GM23338 (cell line): ENCODE data around the gene KAZN. TPM values are rescaled to one million over a fixed set of nuclear protein-coding genes. Genes with fewer than 3 reads are reported as not detected.

Experiments used
- ATAC-seq: fragments of 200-7000 bp; cut with Tn5 transposase; 3 replicates; pipeline ENCODE4 v1.9.1; 2020
- DNase-seq: peaks from one replicate; pipeline ENCODE4 v3.0.0-alpha.2; 2015; ENCODE audit warnings: low spot score
- H2AFZ ChIP-seq: fragments of 200-600 bp; sonication (generic); 2 replicates; pipeline ENCODE4 v1.8.0; 2016; ENCODE audit warnings: antibody characterized with exemption, mild to moderate bottlenecking, moderate library complexity
- H3F3A ChIP-seq: fragments of 200-600 bp; sonication (generic); replicated peaks from 2 replicates; pipeline ENCODE4 v1.8.0; 2017; ENCODE audit warnings: antibody characterized with exemption, mixed run types, low read depth
- H3K27ac ChIP-seq: fragments of 200-600 bp; sonication (generic); 2 replicates; pipeline ENCODE4 v1.6.1; 2016; ENCODE audit warnings: low read depth
- H3K27me3 ChIP-seq: fragments of 200-600 bp; sonication (generic); 2 replicates; pipeline ENCODE4 v1.8.0; 2016; ENCODE audit warnings: mild to moderate bottlenecking, mixed run types, moderate library complexity; ENCODE audit not compliant: insufficient read depth
- H3K36me3 ChIP-seq: fragments of 200-600 bp; sonication (generic); 2 replicates; pipeline ENCODE4 v1.8.0; 2016; ENCODE audit warnings: mild to moderate bottlenecking; ENCODE audit not compliant: insufficient read depth
- H3K4me1 ChIP-seq: fragments of 200-600 bp; sonication (generic); 2 replicates; pipeline ENCODE4 v1.8.0; 2016; ENCODE audit warnings: mild to moderate bottlenecking, moderate library complexity; ENCODE audit not compliant: insufficient read depth
- H3K4me2 ChIP-seq: fragments of 200-600 bp; sonication (generic); 2 replicates; pipeline ENCODE4 v1.7.1; 2017; ENCODE audit warnings: mixed run types
- H3K4me3 ChIP-seq: fragments of 200-600 bp; sonication (generic); 2 replicates; pipeline ENCODE4 v1.6.1; 2016; ENCODE audit warnings: mixed run types
- H3K79me2 ChIP-seq: fragments of 200-600 bp; sonication (generic); replicated peaks from 2 replicates; pipeline ENCODE4 v1.8.0; 2017; ENCODE audit warnings: mild to moderate bottlenecking; ENCODE audit not compliant: insufficient read depth
- H3K9me2 ChIP-seq: fragments of 200-600 bp; sonication (generic); 2 replicates; pipeline ENCODE4 v1.8.0; 2017; ENCODE audit not compliant: insufficient read depth
- H4K20me1 ChIP-seq: fragments of 200-600 bp; sonication (generic); replicated peaks from 2 replicates; pipeline ENCODE4 v1.8.0; 2017; ENCODE audit warnings: mild to moderate bottlenecking; ENCODE audit not compliant: insufficient read depth
- H3K27ac Mint-ChIP-seq: 2 replicates; pipeline ENCODE4 v1.8.0; 2020; ENCODE audit warnings: inconsistent platforms, mild to moderate bottlenecking, moderate library complexity, mixed read lengths
- H3K27me3 Mint-ChIP-seq: 3 replicates; pipeline ENCODE4 v1.8.0; 2022; ENCODE audit warnings: low read depth, mild to moderate bottlenecking, moderate library complexity, mixed read lengths, inconsistent platforms; ENCODE audit not compliant: insufficient read depth, poor library complexity
- H3K36me3 Mint-ChIP-seq: 3 replicates; pipeline ENCODE4 v1.8.0; 2021; ENCODE audit warnings: low read depth, mild to moderate bottlenecking, inconsistent platforms, moderate library complexity, mixed read lengths
- H3K4me1 Mint-ChIP-seq: 3 replicates; pipeline ENCODE4 v1.8.0; 2020; ENCODE audit warnings: mild to moderate bottlenecking, inconsistent platforms, mixed read lengths
- H3K4me3 Mint-ChIP-seq: 3 replicates; pipeline ENCODE4 v1.8.0; 2021; ENCODE audit warnings: moderate library complexity, mild to moderate bottlenecking, inconsistent platforms, mixed read lengths
- H3K9me3 Mint-ChIP-seq: 3 replicates; pipeline ENCODE4 v1.8.0; 2020; ENCODE audit warnings: moderate library complexity, mild to moderate bottlenecking, inconsistent platforms, mixed read lengths
- CREB1 ChIP-seq: fragments of 250-450 bp; sonication (Bioruptor Pico); IDR thresholded peaks from 2 replicates; pipeline ENCODE4 v1.5.0; 2020; ENCODE audit warnings: low read depth, mild to moderate bottlenecking, moderate library complexity
- EZH2phosphoT487 ChIP-seq: fragments of 200-600 bp; sonication (generic); IDR thresholded peaks from one replicate; pipeline ENCODE4 v1.8.1; 2018; ENCODE audit warnings: antibody characterized with exemption; ENCODE audit not compliant: unreplicated experiment
- JUNB ChIP-seq: IDR thresholded peaks from one replicate; pipeline ENCODE4 v1.6.1; 2016; ENCODE audit warnings: antibody characterized with exemption; ENCODE audit not compliant: unreplicated experiment
- POLR2AphosphoS5 ChIP-seq: IDR thresholded peaks from 2 replicates; pipeline ENCODE4 v1.6.1; 2016; ENCODE audit warnings: antibody characterized with exemption, low read depth
- STAT1 ChIP-seq: IDR thresholded peaks from one replicate; pipeline ENCODE4 v1.6.1; 2016; ENCODE audit warnings: antibody characterized with exemption; ENCODE audit not compliant: unreplicated experiment
- ZNF114 ChIP-seq: fragments of 250-450 bp; sonication (Bioruptor Pico); IDR thresholded peaks from 2 replicates; pipeline ENCODE4 v1.5.0; 2020; ENCODE audit warnings: mild to moderate bottlenecking, moderate library complexity
- polyA plus RNA-seq: library from polyadenylated mRNA; unstranded; fragments of >200 nt; fragmentation: Nextera tagmentation; extraction: Ambion mirVana; gene quantifications from 2 replicates; pipeline ENCODE4 v1.2.1, GENCODE V29; 2016
- total RNA-seq: library from RNA; depleted of rRNA; stranded (reverse); fragments of >200 nt; shearing (Covaris generic); gene quantifications from 2 replicates; pipeline ENCODE4 v1.2.3, GENCODE V29; 2014
- TF ChIP-seq, protein P1 (sequence below): IDR thresholded peaks from one replicate; pipeline ENCODE4 v1.6.1; 2018; ENCODE audit warnings: antibody characterized with exemption; ENCODE audit not compliant: unreplicated experiment
- TF ChIP-seq, protein P2 (sequence below), 2 experiments: fragments of 200-600 bp in 1 of 2; sonication (generic) in 1 of 2; conservative IDR thresholded peaks; 2 replicates each; pipeline versions ENCODE4 v1.5.1 to v1.6.1; 2016 to 2017; ENCODE audit warnings: antibody characterized with exemption in 2 of 2, low read depth in 2 of 2, mild to moderate bottlenecking in 2 of 2, moderate library complexity in 1 of 2
- TF ChIP-seq, protein P3 (sequence below): IDR thresholded peaks from 2 replicates; pipeline ENCODE4 v1.6.1; 2016; ENCODE audit warnings: antibody characterized with exemption

Gene KAZN
- total and polyA plus RNA-seq, 2 experiments from 2014 or later = 9.9 to 15.0 TPM

DNA sequence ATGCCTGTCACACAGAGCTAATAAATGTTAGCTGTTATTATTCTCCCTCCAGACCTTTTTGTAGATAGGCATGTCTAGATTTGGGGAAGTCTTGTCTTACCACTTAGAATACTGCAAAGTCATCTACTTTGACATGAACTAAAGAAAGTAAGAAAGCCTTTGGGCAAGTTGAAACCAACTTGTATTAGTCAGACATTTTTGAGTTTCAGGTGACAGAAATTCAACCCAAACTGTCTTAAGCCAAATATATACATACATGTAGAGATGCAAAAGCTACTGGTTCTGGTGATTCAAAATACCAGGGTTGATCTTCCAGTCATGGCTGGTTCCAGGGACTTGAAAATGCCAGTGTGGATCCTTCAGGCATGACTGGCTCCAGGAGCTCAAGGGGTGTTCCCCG is 278.3 kb downstream of the KAZN start:
- Mint-ChIP-seq H3K27ac (no peak overlapping the region), H3K4me1 (peaks cover 18% of the 10 kb centered on the region), H3K27me3 (peaks cover 3% of the 10 kb centered on the region), H3K9me3 (no peaks in the 10 kb centered on the region), H3K36me3 (no peaks in the 10 kb centered on the region), H3K4me3 (no peak overlapping the region)
- H3K36me3 ChIP-seq = no peaks in the 10 kb centered on the region
- peaks cover 17% of the 10 kb centered on the region for H3K4me1 ChIP-seq
- DNase-seq (no peak), ATAC-seq (no peak)
- H3K27me3 ChIP-seq = no peaks in the 10 kb centered on the region
- H3K4me2 ChIP-seq = peak overlapping the region; percentile 62; the same call in 1 of the 2 replicates
- no peaks in the 10 kb centered on the region for H3K79me2 ChIP-seq
- no peak overlapping the region for H2AFZ ChIP-seq
- 0 out of 2 replicates have a peak, but pooled peaks cover 4% of the 10 kb centered on the region for H3F3A ChIP-seq
- H3K9me2 ChIP-seq = peaks cover 12% of the 10 kb centered on the region
- H4K20me1 ChIP-seq = no peaks in the 10 kb centered on the region
- no peak overlapping the region for H3K4me3 ChIP-seq
- TF ChIP-seq STAT1 (no peak), POLR2AphosphoS5 (no peak), EZH2phosphoT487 (no peak), JUNB (no peak)
- TF ChIP-seq, protein P1, sequence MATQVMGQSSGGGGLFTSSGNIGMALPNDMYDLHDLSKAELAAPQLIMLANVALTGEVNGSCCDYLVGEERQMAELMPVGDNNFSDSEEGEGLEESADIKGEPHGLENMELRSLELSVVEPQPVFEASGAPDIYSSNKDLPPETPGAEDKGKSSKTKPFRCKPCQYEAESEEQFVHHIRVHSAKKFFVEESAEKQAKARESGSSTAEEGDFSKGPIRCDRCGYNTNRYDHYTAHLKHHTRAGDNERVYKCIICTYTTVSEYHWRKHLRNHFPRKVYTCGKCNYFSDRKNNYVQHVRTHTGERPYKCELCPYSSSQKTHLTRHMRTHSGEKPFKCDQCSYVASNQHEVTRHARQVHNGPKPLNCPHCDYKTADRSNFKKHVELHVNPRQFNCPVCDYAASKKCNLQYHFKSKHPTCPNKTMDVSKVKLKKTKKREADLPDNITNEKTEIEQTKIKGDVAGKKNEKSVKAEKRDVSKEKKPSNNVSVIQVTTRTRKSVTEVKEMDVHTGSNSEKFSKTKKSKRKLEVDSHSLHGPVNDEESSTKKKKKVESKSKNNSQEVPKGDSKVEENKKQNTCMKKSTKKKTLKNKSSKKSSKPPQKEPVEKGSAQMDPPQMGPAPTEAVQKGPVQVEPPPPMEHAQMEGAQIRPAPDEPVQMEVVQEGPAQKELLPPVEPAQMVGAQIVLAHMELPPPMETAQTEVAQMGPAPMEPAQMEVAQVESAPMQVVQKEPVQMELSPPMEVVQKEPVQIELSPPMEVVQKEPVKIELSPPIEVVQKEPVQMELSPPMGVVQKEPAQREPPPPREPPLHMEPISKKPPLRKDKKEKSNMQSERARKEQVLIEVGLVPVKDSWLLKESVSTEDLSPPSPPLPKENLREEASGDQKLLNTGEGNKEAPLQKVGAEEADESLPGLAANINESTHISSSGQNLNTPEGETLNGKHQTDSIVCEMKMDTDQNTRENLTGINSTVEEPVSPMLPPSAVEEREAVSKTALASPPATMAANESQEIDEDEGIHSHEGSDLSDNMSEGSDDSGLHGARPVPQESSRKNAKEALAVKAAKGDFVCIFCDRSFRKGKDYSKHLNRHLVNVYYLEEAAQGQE = no peak
- TF ChIP-seq, protein P2, sequence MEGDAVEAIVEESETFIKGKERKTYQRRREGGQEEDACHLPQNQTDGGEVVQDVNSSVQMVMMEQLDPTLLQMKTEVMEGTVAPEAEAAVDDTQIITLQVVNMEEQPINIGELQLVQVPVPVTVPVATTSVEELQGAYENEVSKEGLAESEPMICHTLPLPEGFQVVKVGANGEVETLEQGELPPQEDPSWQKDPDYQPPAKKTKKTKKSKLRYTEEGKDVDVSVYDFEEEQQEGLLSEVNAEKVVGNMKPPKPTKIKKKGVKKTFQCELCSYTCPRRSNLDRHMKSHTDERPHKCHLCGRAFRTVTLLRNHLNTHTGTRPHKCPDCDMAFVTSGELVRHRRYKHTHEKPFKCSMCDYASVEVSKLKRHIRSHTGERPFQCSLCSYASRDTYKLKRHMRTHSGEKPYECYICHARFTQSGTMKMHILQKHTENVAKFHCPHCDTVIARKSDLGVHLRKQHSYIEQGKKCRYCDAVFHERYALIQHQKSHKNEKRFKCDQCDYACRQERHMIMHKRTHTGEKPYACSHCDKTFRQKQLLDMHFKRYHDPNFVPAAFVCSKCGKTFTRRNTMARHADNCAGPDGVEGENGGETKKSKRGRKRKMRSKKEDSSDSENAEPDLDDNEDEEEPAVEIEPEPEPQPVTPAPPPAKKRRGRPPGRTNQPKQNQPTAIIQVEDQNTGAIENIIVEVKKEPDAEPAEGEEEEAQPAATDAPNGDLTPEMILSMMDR (conservative IDR thresholded peaks at IDR 0.05; ENCODE audit: low read depth in 2 of 2) = no peak
- H3K27ac ChIP-seq = no peak overlapping the region

DNA sequence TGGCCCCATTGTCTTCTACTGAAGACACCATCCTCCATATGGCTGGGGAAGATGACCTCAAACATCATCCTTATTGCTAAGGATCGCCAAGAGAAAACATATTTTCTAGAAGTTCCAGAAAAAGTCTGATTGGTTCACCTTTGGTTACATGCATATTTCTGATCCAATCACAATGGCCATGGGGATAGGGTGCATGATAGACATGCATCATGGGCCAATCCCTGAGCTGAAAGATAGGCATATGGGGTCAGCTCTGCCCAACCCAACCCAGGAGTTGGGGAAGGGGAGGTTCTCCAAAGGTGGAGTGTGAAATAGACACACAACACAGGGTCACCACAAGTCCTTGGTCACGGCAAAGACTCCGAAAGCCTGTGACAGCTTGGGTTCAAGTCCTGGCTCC is 278.7 kb downstream of the KAZN start:
- H3K4me2 ChIP-seq = no peak overlapping the region
- peaks cover 15% of the 10 kb centered on the region for H3K4me1 ChIP-seq
- H3K4me1 Mint-ChIP-seq = peaks cover 19% of the 10 kb centered on the region
- H3K36me3 Mint-ChIP-seq = no peaks in the 10 kb centered on the region
- H3K27ac ChIP-seq = no peak overlapping the region
- no peaks in the 10 kb centered on the region for H3K27me3 ChIP-seq
- no peak overlapping the region for H2AFZ ChIP-seq
- H3F3A ChIP-seq = 0 out of 2 replicates have a peak, but pooled peaks cover 4% of the 10 kb centered on the region
- no peak for DNase-seq
- H3K27ac Mint-ChIP-seq = no peak overlapping the region
- H3K27me3 Mint-ChIP-seq = peaks cover 3% of the 10 kb centered on the region
- H3K79me2 ChIP-seq = no peaks in the 10 kb centered on the region
- no peak overlapping the region for H3K4me3 Mint-ChIP-seq
- H3K9me2 ChIP-seq = peaks cover 12% of the 10 kb centered on the region
- H3K9me3 Mint-ChIP-seq = no peaks in the 10 kb centered on the region
- H3K4me3 ChIP-seq = no peak overlapping the region
- ATAC-seq = no peak
- H4K20me1 ChIP-seq = no peaks in the 10 kb centered on the region
- no peaks in the 10 kb centered on the region for H3K36me3 ChIP-seq
- TF ChIP-seq, protein P3, sequence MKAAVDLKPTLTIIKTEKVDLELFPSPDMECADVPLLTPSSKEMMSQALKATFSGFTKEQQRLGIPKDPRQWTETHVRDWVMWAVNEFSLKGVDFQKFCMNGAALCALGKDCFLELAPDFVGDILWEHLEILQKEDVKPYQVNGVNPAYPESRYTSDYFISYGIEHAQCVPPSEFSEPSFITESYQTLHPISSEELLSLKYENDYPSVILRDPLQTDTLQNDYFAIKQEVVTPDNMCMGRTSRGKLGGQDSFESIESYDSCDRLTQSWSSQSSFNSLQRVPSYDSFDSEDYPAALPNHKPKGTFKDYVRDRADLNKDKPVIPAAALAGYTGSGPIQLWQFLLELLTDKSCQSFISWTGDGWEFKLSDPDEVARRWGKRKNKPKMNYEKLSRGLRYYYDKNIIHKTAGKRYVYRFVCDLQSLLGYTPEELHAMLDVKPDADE = no peak
- TF ChIP-seq, protein P2 (conservative IDR thresholded peaks at IDR 0.05; ENCODE audit: low read depth in 2 of 2) = no peak
- TF ChIP-seq, protein P1 = no peak
- TF ChIP-seq JUNB (no peak), EZH2phosphoT487 (no peak), STAT1 (no peak), ZNF114 (no peak), CREB1 (CRISPR knock-in tag) (no peak)
